Stomach (tissue), 9 donors: ENCODE results near the gene SHC1. TPM values are rescaled to one million over a fixed set of nuclear protein-coding genes. Genes with fewer than 3 reads are reported as not detected.

Experiments
- DNase-seq, 2 donors: peaks; one replicate each; pipeline versions ENCODE4 v3.0.0 to v3.0.0-alpha.2; 2013 to 2019
- H3K27ac ChIP-seq, 5 donors: fragments of 200-600 bp in 4 of 5; sonication (generic) in 4 of 5; one replicate each; pipeline ENCODE4 v1.5.1; 2013 to 2019; ENCODE audit warnings: mild to moderate bottlenecking in 1 of 5, moderate library complexity in 1 of 5
- H3K27me3 ChIP-seq, 3 donors: fragments of 200-600 bp; sonication (generic); one replicate each; pipeline ENCODE4 v1.5.1; 2017 to 2019; ENCODE audit warnings: mixed run types in 1 of 3
- H3K36me3 ChIP-seq, 4 donors: fragments of 200-600 bp; sonication (generic); 1 replicate in 3 of 4; 2 replicates in 1 of 4; pipeline ENCODE4 v1.5.1; 2016 to 2019
- H3K4me1 ChIP-seq, 4 donors: fragments of 200-600 bp; sonication (generic); one replicate each; pipeline ENCODE4 v1.5.1; 2016 to 2019
- H3K4me3 ChIP-seq, 4 donors: fragments of 200-600 bp; sonication (generic) in 3 of 4; one replicate each; pipeline ENCODE4 v1.5.1; 2016 to 2019; ENCODE audit warnings: mild to moderate bottlenecking in 1 of 4
- H3K9me3 ChIP-seq, 4 donors: fragments of 200-600 bp; sonication (generic); one replicate each; pipeline ENCODE4 v1.5.1; 2016 to 2019
- EP300 ChIP-seq: sonication (generic); formaldehyde crosslinking; IDR thresholded peaks from one replicate; pipeline ENCODE4 v1.6.1; 2017; ENCODE audit warnings: antibody characterized with exemption
- POLR2A ChIP-seq, 4 donors: fragments of 450-650 bp; IDR thresholded peaks; one replicate each; pipeline ENCODE4 v1.6.1; 2016; ENCODE audit warnings: antibody characterized with exemption in 4 of 4, control low read depth in 2 of 4, mild to moderate bottlenecking in 1 of 4, moderate library complexity in 1 of 4
- POLR2AphosphoS5 ChIP-seq, 3 donors: sonication (generic); formaldehyde crosslinking; IDR thresholded peaks; one replicate each; pipeline ENCODE4 v1.6.1; 2016; ENCODE audit warnings: antibody characterized with exemption in 3 of 3
- WGBS, 5 donors: extraction: QIAGEN DNeasy Blood & Tissue Kit in 3 of 5; methylation state at CpG; one replicate each; pipeline versions ENCODE4 v1.1.5 to v1.1.7; 2013 to 2018; 5-methylcytosine and 5-hydroxymethylcytosine counted together
- intact Hi-C: fragments of 100-400 bp; cut with DNase I; formaldehyde crosslinking; loops from one replicate; pipeline ENCODE4 v1.15.1; 2023; ENCODE audit warnings: low total_unique reads
- polyA plus RNA-seq, 3 donors: library from polyadenylated mRNA; stranded (reverse); fragments of 200-250 nt; gene quantifications; one replicate each; pipeline ENCODE4 v1.2.3, GENCODE V29; 2013
- total RNA-seq, 5 donors: library from RNA; depleted of rRNA; stranded (reverse); fragments of >200 nt; gene quantifications; one replicate each; pipeline versions ENCODE4 v1.1.0 to v1.2.3, GENCODE V29; 2014 to 2016
- TF ChIP-seq, protein P1 (sequence below), 7 experiments: fragments of 450-650 bp in 4 of 7; fragments of 200-600 bp in 3 of 7; sonication (generic) in 3 of 7; IDR thresholded peaks; one replicate each; pipeline ENCODE4 v1.5.1; 2016 to 2019; ENCODE audit warnings: antibody characterized with exemption in 7 of 7, control low read depth in 2 of 7, mild to moderate bottlenecking in 1 of 7
- donor health status: healthy with polysubstance abuse.
- donor health status: Bipolar disorder and iron deficiency.
- donor health status: healthy.

SHC1 gene
- total and polyA plus RNA-seq, 8 donors, result 23.2 to 81.1 (median 58.0) TPM

DNA sequence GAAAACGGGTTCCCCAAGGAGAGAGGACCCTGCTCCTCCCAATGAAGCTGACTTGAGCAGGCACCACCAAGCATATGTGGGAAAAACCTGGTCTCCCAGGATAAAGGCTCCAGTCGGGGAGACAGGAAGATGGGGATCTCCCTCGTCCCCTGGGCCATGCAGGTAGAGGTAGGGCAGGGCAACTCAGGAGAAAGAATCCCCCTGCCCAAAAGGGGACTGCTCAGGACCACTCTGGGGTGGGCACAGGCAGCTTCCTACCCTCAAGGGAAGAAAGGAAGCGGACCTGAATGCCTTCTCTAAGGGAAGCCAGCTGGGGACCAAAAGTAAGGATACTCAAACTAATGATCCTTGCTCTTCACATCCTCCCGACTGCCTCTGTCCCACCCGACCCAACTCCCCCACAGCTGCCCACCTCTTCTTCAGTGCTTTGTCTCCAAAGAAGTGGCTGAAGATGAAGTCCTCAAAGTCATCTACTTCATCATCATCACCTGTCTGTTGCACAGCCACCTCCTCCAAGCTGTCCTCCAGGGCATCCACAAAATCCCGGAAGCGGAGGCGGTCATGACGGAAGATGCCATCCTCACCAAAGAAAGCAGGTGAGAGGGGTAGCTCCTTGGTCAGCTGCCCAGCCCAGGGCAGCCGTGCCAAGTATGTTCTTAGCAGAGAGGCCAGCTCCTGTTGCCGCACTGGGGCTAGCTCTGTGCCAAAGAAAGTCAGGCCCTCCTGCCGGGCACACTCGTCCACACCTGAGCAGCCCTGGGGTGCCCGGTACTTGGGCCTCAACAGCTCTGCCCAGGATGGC lies 25.2 kb downstream of the SHC1 start:
- Histone ChIP-seq H3K4me3 (no peak overlapping the region), H3K27me3 (no peaks in the 10 kb centered on the region), H3K4me1 (peaks cover 34 to 53% (median 44%) of the 10 kb centered on the region in 4 donors), H3K27ac (peak overlapping the region in 2 of 5 donors; percentile 61 to 74), H3K9me3 (no peaks in the 10 kb centered on the region), H3K36me3 (peaks cover 28 to 56% (median 51%) of the 10 kb centered on the region in 4 donors)
- DNase-seq, result no peak
- intact Hi-C loops, result no loop called here
- WGBS, 5 donors, result 70 to 87% (median 82%) methylated on average over 9 to 15 of the region's 15 CpGs
- TF ChIP-seq EP300, result no peak
- TF ChIP-seq, protein P1, sequence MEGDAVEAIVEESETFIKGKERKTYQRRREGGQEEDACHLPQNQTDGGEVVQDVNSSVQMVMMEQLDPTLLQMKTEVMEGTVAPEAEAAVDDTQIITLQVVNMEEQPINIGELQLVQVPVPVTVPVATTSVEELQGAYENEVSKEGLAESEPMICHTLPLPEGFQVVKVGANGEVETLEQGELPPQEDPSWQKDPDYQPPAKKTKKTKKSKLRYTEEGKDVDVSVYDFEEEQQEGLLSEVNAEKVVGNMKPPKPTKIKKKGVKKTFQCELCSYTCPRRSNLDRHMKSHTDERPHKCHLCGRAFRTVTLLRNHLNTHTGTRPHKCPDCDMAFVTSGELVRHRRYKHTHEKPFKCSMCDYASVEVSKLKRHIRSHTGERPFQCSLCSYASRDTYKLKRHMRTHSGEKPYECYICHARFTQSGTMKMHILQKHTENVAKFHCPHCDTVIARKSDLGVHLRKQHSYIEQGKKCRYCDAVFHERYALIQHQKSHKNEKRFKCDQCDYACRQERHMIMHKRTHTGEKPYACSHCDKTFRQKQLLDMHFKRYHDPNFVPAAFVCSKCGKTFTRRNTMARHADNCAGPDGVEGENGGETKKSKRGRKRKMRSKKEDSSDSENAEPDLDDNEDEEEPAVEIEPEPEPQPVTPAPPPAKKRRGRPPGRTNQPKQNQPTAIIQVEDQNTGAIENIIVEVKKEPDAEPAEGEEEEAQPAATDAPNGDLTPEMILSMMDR (IDR thresholded peaks at IDR 0.05), result no peak
- no peak for TF ChIP-seq POLR2AphosphoS5 (IDR thresholded peaks at IDR 0.05)
- TF ChIP-seq POLR2A (IDR thresholded peaks at IDR 0.05), result no peak

DNA sequence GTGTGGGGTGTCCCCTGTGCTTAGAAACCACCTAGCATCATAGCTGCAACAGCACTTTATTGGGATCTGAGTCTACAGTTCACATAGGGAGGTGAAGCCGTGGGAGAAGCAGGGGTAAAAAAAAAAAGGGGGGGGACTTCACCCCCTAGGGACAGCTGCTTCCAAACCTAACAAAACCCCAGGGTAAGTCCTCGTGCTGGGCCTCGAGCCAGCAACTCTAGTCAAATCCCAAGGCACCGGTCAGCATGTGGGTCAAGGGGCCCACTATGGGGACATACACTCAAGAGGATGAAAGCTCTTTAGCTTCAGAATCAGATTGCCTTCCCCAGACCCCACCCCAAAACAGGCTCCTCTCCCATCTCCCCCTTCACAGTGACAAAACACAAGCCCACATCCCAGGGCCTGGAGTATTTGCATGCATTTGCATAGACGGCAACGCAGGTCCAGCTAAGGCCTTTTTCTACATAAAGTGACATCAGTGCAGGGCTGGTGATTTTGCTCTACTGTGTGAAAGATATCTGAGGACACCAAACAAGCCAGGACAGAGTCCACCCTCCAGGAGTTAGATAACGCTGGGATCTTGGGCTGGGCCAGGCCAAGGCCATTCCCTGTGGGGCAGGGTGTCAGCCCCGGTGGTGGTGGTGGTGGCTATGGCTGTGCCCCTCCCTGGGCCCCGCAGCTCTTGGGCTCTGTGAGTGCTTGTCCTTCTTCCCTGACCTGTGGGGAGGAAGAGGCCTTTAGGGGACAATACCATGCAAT lies 26.0 kb downstream of the SHC1 start:
- DNase-seq, result peak in 1 of 2 donors; percentile 52
- 20 to 41% (median 26%) methylated on average over 8 to 9 of the region's 9 CpGs for WGBS, 5 donors
- intact Hi-C loops, result no loop called here
- peaks cover 22 to 49% (median 45%) of the 10 kb centered on the region in 4 donors for H3K36me3 ChIP-seq
- no peak for TF ChIP-seq EP300
- no peak for TF ChIP-seq POLR2AphosphoS5 (IDR thresholded peaks at IDR 0.05)
- no peak for TF ChIP-seq POLR2A (IDR thresholded peaks at IDR 0.05)
- TF ChIP-seq, protein P1 (IDR thresholded peaks at IDR 0.05), result no peak
- H3K4me1 ChIP-seq, result peaks cover 34 to 61% (median 48%) of the 10 kb centered on the region in 4 donors
- H3K27me3 ChIP-seq, result no peaks in the 10 kb centered on the region
- H3K27ac ChIP-seq, result peak overlapping the region in 4 of 5 donors; percentile 1 to 85 (median 68)
- H3K4me3 ChIP-seq, result no peak overlapping the region
- H3K9me3 ChIP-seq, result no peaks in the 10 kb centered on the region

DNA sequence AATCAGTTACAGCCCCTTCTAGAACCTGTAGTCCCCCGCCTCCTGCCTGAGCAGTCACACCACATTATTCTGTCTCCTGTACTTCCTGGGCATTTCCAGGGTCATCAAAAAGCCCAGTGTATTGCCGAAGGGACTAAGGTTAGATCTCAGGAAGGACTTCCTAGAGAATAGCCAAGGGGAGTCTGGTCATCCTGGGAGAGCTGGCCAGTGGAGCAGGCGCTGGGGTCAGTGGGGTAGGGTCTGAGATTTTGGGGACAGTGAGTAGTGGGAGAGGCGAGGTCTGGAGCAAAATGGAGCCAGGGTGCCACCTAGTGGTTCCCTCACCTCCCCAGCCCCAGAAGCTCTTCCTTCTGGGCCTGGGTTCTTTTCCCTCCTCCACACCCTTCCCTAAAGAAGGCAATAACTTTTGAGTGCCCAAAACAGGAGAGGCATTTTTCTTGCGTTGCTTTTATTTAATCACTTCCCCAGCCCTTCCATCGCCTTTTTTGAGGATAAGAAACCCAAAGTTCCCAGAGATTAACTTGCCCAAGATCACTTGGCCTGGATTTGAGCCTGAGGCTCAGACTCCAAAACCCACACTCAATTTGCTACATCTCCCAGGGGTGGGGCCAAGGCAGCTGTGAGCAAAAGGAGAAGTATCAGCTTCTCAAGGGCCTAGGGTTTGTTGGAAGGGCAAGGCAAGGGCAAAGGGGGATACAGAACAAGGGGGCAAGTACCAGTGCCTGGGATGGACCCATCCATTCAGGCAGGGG lies 26.7 kb downstream of the SHC1 start:
- WGBS, 5 donors, result 31 to 47% (median 39%) methylated on average over 6 of the region's 6 CpGs
- Histone ChIP-seq H3K27ac (peak overlapping the region in 4 of 5 donors; percentile 1 to 85 (median 68)), H3K27me3 (no peaks in the 10 kb centered on the region), H3K36me3 (peaks cover 22 to 44% (median 40%) of the 10 kb centered on the region in 4 donors), H3K9me3 (no peaks in the 10 kb centered on the region), H3K4me1 (peaks cover 34 to 61% (median 48%) of the 10 kb centered on the region in 4 donors), H3K4me3 (no peak overlapping the region)
- DNase-seq, result peak; percentile 47 to 78
- intact Hi-C loops, result no loop called here
- TF ChIP-seq, protein P1 (IDR thresholded peaks at IDR 0.05), result peak in 5 of 7 experiments; percentile 47 to 77 (median 64)
- TF ChIP-seq POLR2AphosphoS5 (IDR thresholded peaks at IDR 0.05), result no peak
